DOHH2 (cell line): Measurements from ENCODE around the gene EBF3.

Experiments
- EZH2phosphoT487 ChIP-seq: fragments of 200-600 bp; sonication (generic); IDR thresholded peaks from 2 replicates; pipeline ENCODE4 v1.6.1; 2017; ENCODE audit warnings: borderline replicate concordance, mild to moderate bottlenecking, antibody characterized with exemption, low read length, moderate library complexity, mixed read lengths
- TF ChIP-seq, protein P1 (sequence below): fragments of 200-600 bp; sonication (generic); IDR thresholded peaks from one replicate; pipeline ENCODE4 v1.5.1; 2014; ENCODE audit warnings: antibody characterized with exemption, mild to moderate bottlenecking, low read depth, low read length; ENCODE audit not compliant: poor library complexity, severe bottlenecking

- TF ChIP-seq, protein P1, sequence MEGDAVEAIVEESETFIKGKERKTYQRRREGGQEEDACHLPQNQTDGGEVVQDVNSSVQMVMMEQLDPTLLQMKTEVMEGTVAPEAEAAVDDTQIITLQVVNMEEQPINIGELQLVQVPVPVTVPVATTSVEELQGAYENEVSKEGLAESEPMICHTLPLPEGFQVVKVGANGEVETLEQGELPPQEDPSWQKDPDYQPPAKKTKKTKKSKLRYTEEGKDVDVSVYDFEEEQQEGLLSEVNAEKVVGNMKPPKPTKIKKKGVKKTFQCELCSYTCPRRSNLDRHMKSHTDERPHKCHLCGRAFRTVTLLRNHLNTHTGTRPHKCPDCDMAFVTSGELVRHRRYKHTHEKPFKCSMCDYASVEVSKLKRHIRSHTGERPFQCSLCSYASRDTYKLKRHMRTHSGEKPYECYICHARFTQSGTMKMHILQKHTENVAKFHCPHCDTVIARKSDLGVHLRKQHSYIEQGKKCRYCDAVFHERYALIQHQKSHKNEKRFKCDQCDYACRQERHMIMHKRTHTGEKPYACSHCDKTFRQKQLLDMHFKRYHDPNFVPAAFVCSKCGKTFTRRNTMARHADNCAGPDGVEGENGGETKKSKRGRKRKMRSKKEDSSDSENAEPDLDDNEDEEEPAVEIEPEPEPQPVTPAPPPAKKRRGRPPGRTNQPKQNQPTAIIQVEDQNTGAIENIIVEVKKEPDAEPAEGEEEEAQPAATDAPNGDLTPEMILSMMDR: no peak
- TF ChIP-seq EZH2phosphoT487: no peak
Observed at GRCh38 chr10:129965959-129966358, 1.9 kb upstream of the EBF3 start.
